HepG2 (cell line): ENCODE results near the gene MAPK12. TPM values are rescaled to one million over a fixed set of nuclear protein-coding genes. Genes with fewer than 3 reads are reported as not detected.

Experiments
- ATAC-seq: fragments of 200-7000 bp; cut with Tn5 transposase; 3 replicates; pipeline ENCODE4 v1.9.1; 2020; ENCODE audit warnings: mild to moderate bottlenecking, moderate library complexity
- BruUV-seq: library from RNA; stranded (reverse); fragments of 400-500 nt; replicated peaks from 2 replicates; lab custom pipeline; 2021; lab: Mats Ljungman, UMichigan
- CTCF ChIA-PET: fragments of 300-600 bp; formaldehyde crosslinking; extraction: SDS; loops from one replicate; lab custom pipeline; 2021; ENCODE audit warnings: low total read pairs, inconsistent platforms, low intra/inter-chr PET ratio; lab: Yijun Ruan, JAX
- POLR2A ChIA-PET: fragments of 350-600 bp; sonication (Branson Sonifier 250); formaldehyde crosslinking; loops from one replicate; lab custom pipeline; 2020; ENCODE audit warnings: antibody characterized with exemption, inconsistent platforms; lab: Yijun Ruan, JAX
- DNase-seq: peaks from one replicate; pipeline ENCODE4 v3.0.0-alpha.2; 2015; ENCODE audit warnings: low spot score
- FAIRE-seq: peaks from 3 replicates; lab custom pipeline; 2011; peaks lifted over from hg19 to GRCh38; lab: Jason Lieb, UNC
- H2AFZ ChIP-seq: one replicate; pipeline ENCODE4 v1.6.1; 2011; ENCODE audit warnings: low read length, inconsistent platforms
- H3K27ac ChIP-seq: fragments of 300-600 bp; 3 replicates; pipeline ENCODE4 v1.8.0; 2011; ENCODE audit warnings: mixed run types, mild to moderate bottlenecking, mixed read lengths, low read length, inconsistent platforms; ENCODE audit not compliant: insufficient read depth; ENCODE audit errors: extremely low read length
- H3K27me3 ChIP-seq, 2 experiments: fragments of 200-600 bp in 1 of 2; 2 replicates in 1 of 2; 3 replicates in 1 of 2; pipeline versions ENCODE4 v1.6.0 to v1.8.0; 2011; ENCODE audit warnings: low read length in 2 of 2, mild to moderate bottlenecking in 2 of 2, moderate library complexity in 2 of 2, inconsistent platforms in 1 of 2; ENCODE audit not compliant: insufficient read depth in 2 of 2, control insufficient read depth in 1 of 2
- H3K36me3 ChIP-seq, 2 experiments: fragments of 200-600 bp in 1 of 2; replicated peaks in 1 of 2; 2 replicates in 1 of 2; 3 replicates in 1 of 2; pipeline versions ENCODE4 v1.5.1 to v1.8.0; 2011; ENCODE audit warnings: low read length in 2 of 2, inconsistent platforms in 1 of 2; ENCODE audit not compliant: insufficient read depth in 2 of 2, control insufficient read depth in 1 of 2
- H3K4me1 ChIP-seq: 2 replicates; pipeline ENCODE4 v1.5.1; 2012; ENCODE audit warnings: low read length, inconsistent platforms; ENCODE audit not compliant: insufficient read depth
- H3K4me2 ChIP-seq: 2 replicates; pipeline ENCODE4 v1.6.0; 2011; ENCODE audit warnings: low read depth, low read length, inconsistent platforms
- H3K4me3 ChIP-seq, 3 experiments: fragments of 200-600 bp in 1 of 3; sonication (generic), shearing (Covaris generic) in 1 of 3; replicated peaks in 1 of 3; 2 replicates each; pipeline ENCODE4 v1.5.1; 2011 to 2016; ENCODE audit warnings: low read length in 3 of 3, inconsistent platforms in 2 of 3, low read depth in 2 of 3, mild to moderate bottlenecking in 2 of 3, control low read depth in 1 of 3, mixed read lengths in 1 of 3; ENCODE audit not compliant: insufficient read depth in 1 of 3
- H3K79me2 ChIP-seq: one replicate; pipeline ENCODE4 v1.6.1; 2011; ENCODE audit warnings: low read length, inconsistent platforms; ENCODE audit not compliant: insufficient read depth
- H3K9ac ChIP-seq: 2 replicates; pipeline ENCODE4 v1.6.0; 2011; ENCODE audit warnings: mild to moderate bottlenecking, low read depth, low read length, inconsistent platforms; ENCODE audit not compliant: insufficient read depth
- H3K9me3 ChIP-seq: 2 replicates; pipeline ENCODE4 v1.5.1; 2012; ENCODE audit warnings: mild to moderate bottlenecking, low read length
- H4K20me1 ChIP-seq: 2 replicates; pipeline ENCODE4 v1.6.0; 2011; ENCODE audit warnings: inconsistent platforms, mild to moderate bottlenecking, low read length, moderate library complexity; ENCODE audit not compliant: insufficient read depth
- BORCS8-MEF2B ChIP-seq: sonication (generic); formaldehyde crosslinking; IDR thresholded peaks from 2 replicates; pipeline ENCODE4 v1.8.0; 2022; ENCODE audit warnings: mild to moderate bottlenecking, missing genetic modification reagents
- MYC ChIP-seq: sonication (generic); formaldehyde crosslinking; IDR thresholded peaks from 2 replicates; pipeline ENCODE4 v1.9.0; 2021; ENCODE audit warnings: missing genetic modification reagents, borderline replicate concordance
- PHB2 ChIP-seq: fragments of 450-650 bp; IDR thresholded peaks from 2 replicates; pipeline ENCODE4 v1.6.1; 2018; ENCODE audit not compliant: partially characterized antibody
- PHF5A ChIP-seq: IDR thresholded peaks from one replicate; pipeline ENCODE4 v1.6.1; 2018; ENCODE audit warnings: low read depth, missing genetic modification reagents; ENCODE audit not compliant: unreplicated experiment
- RXRA ChIP-seq: sonication (generic); formaldehyde crosslinking; IDR thresholded peaks from 2 replicates; pipeline ENCODE4 v1.5.1; 2020; ENCODE audit warnings: missing genetic modification reagents
- SNRNP70 ChIP-seq: fragments of 200-400 bp; formaldehyde crosslinking; IDR thresholded peaks from 2 replicates; pipeline ENCODE4 v1.6.1; 2017; ENCODE audit warnings: mild to moderate bottlenecking, low read depth, low read length, moderate library complexity
- WGBS: methylation state at CpG from one replicate; pipeline ENCODE4 v1.1.6; 2017; ENCODE audit warnings: low lambda C conversion rate; 5-methylcytosine and 5-hydroxymethylcytosine counted together
- in situ Hi-C: cut with HindIII; loops from 2 replicates; pipeline ENCODE4 v1.10.0; 2017; ENCODE audit warnings: low pct_unique_long_range_greater_than_20kb; ENCODE audit not compliant: extremely low pct_ligation_motif_present
- intact Hi-C: fragments of 100-400 bp; cut with micrococcal nuclease; formaldehyde crosslinking; loops from one replicate; pipeline ENCODE4 v1.10.0; 2022; ENCODE audit not compliant: unreplicated experiment
- polyA plus RNA-seq, 8 experiments: library from polyadenylated mRNA; depleted of rRNA in 3 of 8; stranded (reverse) in 7 of 8; unstranded in 1 of 8; fragments of >200 nt; fragmentation: Illumina TruSeq in 4 of 8; extraction: Trizol in 4 of 8; gene quantifications; 2 replicates each; pipeline versions ENCODE4 v1.2.1 to v1.2.3, GENCODE V29; 2011 to 2016; ENCODE audit warnings: low read depth in 4 of 8, missing spikeins in 1 of 8, mixed read lengths in 1 of 8; ENCODE audit not compliant: insufficient read depth in 1 of 8
- total RNA-seq, 5 experiments: library from RNA; depleted of rRNA; stranded (reverse); fragments of >200 nt; fragmentation: Illumina TruSeq; extraction: Trizol; gene quantifications; 2 replicates each; pipeline ENCODE4 v1.2.3, GENCODE V29; 2016; ENCODE audit warnings: low read depth in 1 of 5
- TF ChIP-seq, protein P1 (sequence below): sonication (generic); formaldehyde crosslinking; IDR thresholded peaks from one replicate; pipeline ENCODE4 v1.5.1; 2020; ENCODE audit warnings: mild to moderate bottlenecking, missing genetic modification reagents; ENCODE audit errors: not compliant biosample characterization
- TF ChIP-seq, protein P2 (sequence below): sonication (generic); formaldehyde crosslinking; IDR thresholded peaks from 2 replicates; pipeline ENCODE4 v1.4.0; 2020; ENCODE audit warnings: mild to moderate bottlenecking, missing genetic modification reagents, borderline replicate concordance
- TF ChIP-seq, protein P3 (sequence below): IDR thresholded peaks from 2 replicates; pipeline ENCODE4 v1.6.1; 2016; ENCODE audit warnings: missing biosample characterization, missing genetic modification reagents, low read depth

Gene MAPK12
- total and polyA plus RNA-seq, 2 of the 13 experiments (the other 11 are each of a cell fraction or from before 2014, with no cell fraction given): 22.2 to 23.3 TPM

DNA sequence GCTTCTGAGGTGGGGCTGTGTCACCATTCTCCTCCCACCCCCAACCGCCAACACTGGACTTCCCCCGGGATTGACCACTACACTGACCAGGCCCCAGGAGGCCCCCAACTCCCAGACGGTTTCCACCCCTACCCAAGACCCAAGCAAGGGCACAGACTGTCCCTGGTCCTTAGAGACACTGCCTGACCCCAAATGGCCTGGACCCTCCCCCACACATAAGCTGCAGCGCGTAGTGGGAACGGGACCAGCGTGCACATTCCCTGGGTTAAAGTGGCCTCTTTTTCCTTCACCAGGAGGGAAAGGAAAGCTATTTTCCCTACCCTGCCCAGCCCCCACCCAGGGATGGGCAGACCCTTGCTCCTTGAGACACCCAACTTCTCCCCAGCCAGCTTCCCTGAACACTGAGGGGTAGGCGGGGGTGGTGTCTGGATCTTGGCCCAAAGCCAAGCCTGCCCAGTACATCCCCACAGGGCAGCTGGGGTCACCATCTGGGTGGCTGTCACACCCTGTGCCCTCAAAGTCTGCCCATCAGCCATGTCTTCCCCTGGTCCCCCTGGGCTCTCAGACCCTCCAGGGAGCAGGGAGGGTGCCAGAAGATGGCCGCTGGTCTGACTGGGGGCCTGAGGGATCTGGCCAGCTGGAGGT is 1.6 kb upstream of the MAPK12 start:
- H3K4me3 ChIP-seq: peak overlapping the region in 2 of 3 experiments; percentile 22 to 71; a peak in 3 of 6 replicates
- no peak overlapping the region for H3K27ac ChIP-seq
- ATAC-seq: no peak
- H4K20me1 ChIP-seq: no peaks in the 10 kb centered on the region
- DNase-seq: no peak
- no peak overlapping the region for H2AFZ ChIP-seq
- in situ Hi-C loops (no loop called here), intact Hi-C loops (no loop called here)
- ChIA-PET POLR2A (interaction anchor here (1.1 to 2.4 kb wide), 7 partner anchors 9 to 283 kb away, joined by 3 to 10 read pairs (median 5); partner anchors contain the start of genes HDAC10, KLHDC7B, PLXNB2 and TUBGCP6), CTCF (no interaction called here)
- peak overlapping the region; percentile 80 for H3K4me2 ChIP-seq
- H3K9ac ChIP-seq: no peak overlapping the region; the same call in 1 of the 2 replicates
- no peak for FAIRE-seq
- peaks cover 38% of the 10 kb centered on the region for H3K4me1 ChIP-seq
- H3K79me2 ChIP-seq: no peaks in the 10 kb centered on the region
- H3K9me3 ChIP-seq: no peaks in the 10 kb centered on the region
- 7% methylated on average over 9 of the region's 9 CpGs for WGBS
- H3K36me3 ChIP-seq: no peaks in the 10 kb centered on the region
- H3K27me3 ChIP-seq: peaks cover 12 to 39% of the 10 kb centered on the region in 2 experiments; a peak in 4 of 5 replicates
- BruUV-seq: no TSS peak
- TF ChIP-seq, protein P1, sequence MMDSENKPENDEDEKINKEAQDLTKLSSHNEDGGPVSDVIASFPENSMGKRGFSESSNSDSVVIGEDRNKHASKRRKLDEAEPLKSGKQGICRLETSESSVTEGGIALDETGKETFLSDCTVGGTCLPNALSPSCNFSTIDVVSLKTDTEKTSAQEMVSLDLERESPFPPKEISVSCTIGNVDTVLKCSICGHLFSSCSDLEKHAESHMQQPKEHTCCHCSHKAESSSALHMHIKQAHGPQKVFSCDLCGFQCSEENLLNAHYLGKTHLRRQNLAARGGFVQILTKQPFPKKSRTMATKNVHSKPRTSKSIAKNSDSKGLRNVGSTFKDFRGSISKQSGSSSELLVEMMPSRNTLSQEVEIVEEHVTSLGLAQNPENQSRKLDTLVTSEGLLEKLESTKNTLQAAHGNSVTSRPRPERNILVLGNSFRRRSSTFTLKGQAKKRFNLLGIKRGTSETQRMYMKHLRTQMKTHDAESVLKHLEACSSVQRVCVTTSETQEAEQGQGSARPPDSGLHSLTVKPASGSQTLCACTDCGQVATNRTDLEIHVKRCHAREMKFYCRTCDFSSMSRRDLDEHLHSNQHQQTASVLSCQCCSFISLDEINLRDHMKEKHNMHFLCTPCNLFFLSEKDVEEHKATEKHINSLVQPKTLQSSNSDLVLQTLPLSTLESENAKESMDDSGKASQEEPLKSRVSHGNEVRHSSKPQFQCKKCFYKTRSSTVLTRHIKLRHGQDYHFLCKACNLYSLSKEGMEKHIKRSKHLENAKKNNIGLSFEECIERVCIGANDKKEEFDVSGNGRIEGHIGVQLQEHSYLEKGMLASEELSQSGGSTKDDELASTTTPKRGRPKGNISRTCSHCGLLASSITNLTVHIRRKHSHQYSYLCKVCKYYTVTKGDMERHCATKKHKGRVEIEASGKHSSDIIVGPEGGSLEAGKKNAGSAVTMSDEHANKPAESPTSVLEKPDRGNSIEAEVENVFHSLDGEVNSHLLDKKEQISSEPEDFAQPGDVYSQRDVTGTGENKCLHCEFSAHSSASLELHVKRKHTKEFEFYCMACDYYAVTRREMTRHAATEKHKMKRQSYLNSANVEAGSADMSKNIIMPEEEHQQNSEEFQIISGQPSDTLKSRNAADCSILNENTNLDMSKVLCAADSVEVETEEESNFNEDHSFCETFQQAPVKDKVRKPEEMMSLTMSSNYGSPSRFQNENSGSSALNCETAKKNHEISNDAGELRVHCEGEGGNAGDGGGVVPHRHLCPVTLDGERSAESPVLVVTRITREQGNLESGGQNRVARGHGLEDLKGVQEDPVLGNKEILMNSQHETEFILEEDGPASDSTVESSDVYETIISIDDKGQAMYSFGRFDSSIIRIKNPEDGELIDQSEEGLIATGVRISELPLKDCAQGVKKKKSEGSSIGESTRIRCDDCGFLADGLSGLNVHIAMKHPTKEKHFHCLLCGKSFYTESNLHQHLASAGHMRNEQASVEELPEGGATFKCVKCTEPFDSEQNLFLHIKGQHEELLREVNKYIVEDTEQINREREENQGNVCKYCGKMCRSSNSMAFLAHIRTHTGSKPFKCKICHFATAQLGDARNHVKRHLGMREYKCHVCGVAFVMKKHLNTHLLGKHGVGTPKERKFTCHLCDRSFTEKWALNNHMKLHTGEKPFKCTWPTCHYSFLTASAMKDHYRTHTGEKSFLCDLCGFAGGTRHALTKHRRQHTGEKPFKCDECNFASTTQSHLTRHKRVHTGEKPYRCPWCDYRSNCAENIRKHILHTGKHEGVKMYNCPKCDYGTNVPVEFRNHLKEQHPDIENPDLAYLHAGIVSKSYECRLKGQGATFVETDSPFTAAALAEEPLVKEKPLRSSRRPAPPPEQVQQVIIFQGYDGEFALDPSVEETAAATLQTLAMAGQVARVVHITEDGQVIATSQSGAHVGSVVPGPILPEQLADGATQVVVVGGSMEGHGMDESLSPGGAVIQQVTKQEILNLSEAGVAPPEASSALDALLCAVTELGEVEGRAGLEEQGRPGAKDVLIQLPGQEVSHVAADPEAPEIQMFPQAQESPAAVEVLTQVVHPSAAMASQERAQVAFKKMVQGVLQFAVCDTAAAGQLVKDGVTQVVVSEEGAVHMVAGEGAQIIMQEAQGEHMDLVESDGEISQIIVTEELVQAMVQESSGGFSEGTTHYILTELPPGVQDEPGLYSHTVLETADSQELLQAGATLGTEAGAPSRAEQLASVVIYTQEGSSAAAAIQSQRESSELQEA (CRISPR knock-in tag): no peak
- TF ChIP-seq BORCS8-MEF2B (CRISPR knock-in tag): no peak
- TF ChIP-seq, protein P2, sequence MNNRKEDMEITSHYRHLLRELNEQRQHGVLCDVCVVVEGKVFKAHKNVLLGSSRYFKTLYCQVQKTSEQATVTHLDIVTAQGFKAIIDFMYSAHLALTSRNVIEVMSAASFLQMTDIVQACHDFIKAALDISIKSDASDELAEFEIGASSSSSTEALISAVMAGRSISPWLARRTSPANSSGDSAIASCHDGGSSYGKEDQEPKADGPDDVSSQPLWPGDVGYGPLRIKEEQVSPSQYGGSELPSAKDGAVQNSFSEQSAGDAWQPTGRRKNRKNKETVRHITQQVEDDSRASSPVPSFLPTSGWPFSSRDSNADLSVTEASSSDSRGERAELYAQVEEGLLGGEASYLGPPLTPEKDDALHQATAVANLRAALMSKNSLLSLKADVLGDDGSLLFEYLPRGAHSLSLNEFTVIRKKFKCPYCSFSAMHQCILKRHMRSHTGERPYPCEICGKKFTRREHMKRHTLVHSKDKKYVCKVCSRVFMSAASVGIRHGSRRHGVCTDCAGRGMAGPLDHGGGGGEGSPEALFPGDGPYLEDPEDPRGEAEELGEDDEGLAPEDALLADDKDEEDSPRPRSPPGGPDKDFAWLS (CRISPR knock-in tag): no peak
- TF ChIP-seq MYC: no peak
- peak; percentile 10; the same call in 1 of the 2 replicates for TF ChIP-seq RXRA (CRISPR knock-in tag)
- TF ChIP-seq PHF5A (CRISPR knock-in tag): no peak
- TF ChIP-seq, protein P3, sequence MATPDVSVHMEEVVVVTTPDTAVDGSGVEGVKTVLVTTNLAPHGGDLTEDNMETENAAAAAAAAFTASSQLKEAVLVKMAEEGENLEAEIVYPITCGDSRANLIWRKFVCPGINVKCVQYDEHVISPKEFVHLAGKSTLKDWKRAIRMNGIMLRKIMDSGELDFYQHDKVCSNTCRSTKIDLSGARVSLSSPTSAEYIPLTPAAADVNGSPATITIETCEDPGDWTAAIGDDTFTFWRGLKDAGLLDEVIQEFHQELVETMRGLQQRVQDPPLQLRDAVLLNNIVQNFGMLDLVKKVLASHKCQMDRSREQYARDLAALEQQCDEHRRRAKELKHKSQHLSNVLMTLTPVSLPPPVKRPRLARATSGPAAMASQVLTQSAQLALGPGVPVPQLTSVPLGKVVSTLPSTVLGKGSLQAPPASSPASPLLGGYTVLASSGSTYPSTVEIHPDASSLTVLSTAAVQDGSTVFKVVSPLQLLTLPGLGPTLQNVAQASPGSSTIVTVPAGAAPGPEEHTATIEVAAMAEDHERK (CRISPR knock-in tag): no peak
- no peak for TF ChIP-seq SNRNP70
- no peak for TF ChIP-seq PHB2
- TF ChIP-seq, all 625 proteins: peak for 1
